SW480 (cell line): Measurements from ENCODE around the gene GID8.
"Not testable (repeated sequence)": the region's sequence is repeated elsewhere in the genome, so short reads cannot be mapped to it uniquely, and the experiment has no call there.

ENCODE experiments used
- DNase-seq: peaks from one replicate; pipeline ENCODE4 v3.0.0-alpha.2; 2016; ENCODE audit warnings: low spot score

GID8 gene

DNA sequence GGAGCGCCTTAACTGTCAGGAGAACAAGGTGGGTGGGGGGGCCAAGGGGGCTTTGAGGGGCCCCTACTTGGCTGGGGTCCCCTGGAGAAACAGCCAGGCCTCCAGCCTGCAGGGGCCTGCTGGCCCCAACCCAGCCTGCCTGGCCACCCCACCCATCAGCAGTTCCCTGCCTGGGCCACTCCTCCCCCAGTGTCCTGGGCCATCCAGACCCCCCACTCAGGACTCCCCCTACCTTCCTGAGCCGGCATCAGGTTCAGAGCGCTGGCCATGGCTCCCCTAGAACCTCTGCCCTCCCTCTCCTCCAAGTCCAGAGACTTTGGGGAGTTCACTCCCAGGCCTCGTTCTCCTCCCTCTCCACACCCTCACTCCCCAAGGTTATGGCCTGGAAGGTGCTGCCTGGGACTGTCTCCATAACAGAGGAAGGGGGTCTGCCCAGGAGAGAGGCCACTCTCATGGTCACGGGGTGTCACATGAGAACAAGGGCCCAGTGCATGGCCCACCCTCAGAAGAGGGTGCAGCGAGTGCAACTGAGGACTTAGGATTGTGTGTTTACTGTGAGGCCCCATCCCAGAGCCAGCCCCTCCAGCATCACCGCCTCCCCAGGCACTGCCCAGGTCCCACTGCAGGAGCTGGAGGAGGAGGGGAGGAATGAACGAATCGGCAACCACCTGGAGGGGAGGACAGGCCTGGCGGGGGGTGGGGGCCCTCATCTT, 20.6 kb downstream of the GID8 start:
- no peak for DNase-seq

DNA sequence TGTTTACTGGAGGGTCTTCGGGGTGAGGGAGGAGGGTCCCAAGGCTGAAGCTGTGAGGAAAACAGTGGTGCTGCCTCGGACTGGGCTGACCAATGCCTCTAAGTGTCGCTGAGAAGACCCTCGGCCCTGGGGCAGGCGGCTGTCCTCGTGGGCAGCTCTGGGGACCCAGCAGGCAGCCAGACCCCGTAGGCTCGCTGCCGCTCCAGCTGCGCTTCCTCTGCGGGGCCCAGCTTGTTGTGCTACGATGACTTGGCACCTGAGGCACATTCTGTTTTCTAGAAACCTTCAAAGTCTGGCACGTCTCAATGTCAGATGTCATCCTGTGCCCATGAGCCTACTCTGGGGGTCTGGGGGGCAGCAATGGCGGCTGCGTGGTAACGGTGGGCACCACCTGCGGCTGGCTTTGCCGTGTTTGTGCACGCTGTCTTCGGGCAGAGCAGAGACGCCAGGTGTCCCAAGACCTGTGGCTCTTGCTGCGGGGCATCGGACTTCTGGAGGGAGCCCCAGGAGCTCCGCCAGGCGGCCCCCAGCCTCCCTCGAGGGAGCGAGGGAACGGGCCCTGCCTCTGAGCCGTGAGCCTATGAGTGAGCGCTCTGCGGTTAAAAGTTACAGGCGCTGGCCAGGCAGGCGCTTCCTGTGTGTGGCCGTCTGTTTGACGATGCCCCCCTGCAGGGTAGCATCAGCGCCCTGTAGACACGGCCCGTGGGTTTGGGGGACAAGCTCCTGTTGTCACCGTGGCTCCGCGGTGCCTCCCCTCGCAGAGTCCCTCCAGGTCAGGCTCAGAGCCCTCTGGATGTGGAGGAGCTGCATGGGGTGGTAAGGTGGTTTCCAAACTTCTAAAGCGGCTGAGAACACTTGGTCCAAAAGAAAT, 21.4 kb downstream of the GID8 start:
- DNase-seq = no peak

DNA sequence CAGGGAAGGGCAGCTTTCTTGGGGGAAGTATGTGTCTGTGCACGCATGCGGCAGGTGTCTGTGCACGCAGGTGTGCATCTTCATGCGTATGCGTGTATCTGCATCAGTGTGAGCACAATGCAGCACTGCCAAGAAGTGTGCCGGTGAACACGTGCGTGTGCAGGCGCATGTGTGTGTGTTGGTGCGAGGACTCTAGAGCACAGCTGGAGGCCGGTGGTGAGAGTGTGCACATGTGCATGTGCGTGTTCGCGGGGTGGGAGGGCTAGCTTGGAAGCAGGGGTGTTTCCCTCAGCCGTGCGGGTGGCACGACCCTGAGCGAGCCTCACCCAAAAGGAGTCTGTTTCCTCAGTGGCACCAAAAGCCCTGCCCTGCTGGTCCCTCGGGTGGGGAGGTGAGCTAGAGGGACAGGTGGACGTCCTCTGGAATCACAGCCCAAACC, 22.1 kb downstream of the GID8 start:
- no peak for DNase-seq

DNA sequence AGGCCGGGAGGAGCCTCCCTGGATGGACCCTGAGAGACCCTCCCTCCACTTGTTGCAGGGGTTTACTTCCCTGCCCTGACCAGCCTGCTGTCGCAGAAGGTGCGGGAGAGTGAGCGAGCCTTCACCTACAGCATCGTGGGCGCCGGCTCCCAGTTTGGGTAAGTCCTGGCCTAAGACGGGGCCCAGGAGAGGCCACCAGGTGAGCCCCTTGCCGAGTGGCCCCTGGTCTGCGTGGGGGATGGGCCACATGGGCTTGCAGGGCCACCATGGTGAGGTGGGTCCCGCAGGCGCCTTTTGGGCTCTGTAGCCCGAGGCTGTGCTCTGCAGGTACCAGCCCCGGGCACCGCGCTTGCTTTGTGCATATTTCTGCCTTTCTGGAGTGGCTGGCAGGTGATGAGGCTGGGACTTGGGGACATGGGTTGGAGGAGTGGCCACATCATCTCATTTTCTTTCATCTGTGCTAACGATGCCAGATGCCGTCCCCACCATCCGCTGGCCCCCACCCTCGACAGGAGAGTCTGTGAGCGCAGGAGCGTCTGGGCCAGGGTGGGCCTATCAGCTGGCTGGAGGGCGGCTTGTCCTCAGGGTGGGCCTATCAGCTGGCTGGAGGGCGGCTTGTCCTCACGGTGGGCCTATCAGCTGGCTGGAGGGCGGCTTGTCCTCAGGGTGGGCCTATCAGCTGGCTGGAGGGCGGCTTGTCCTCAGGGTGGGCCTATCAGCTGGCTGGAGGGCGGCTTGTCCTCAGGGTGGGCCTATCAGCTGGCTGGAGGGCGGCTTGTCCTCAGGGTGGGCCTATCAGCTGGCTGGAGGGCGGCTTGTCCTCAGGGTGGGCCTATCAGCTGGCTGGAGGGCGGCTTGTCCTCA, 22.7 kb downstream of the GID8 start:
- DNase-seq = not testable (repeated sequence)

DNA sequence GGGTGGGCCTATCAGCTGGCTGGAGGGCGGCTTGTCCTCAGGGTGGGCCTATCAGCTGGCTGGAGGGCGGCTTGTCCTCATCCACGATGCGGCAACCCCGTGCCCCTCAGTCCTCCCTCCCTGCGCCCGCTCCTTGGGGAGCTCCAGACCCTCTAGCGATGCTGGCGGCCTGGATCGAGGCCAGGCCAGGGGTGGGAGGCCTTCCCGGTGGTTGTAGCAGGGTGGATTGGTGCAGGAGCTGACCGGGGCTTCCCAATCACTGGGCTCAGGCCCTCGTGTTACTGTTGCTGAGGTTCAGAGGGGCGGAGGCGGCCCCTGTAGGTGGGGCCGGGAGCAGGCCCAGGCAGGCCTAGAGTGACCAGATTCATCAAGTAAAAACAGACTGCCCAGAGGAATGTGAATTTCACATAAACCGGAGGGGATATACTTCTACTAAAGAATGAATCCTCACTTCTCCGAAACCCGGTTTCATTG, 23.4 kb downstream of the GID8 start:
- no peak for DNase-seq

DNA sequence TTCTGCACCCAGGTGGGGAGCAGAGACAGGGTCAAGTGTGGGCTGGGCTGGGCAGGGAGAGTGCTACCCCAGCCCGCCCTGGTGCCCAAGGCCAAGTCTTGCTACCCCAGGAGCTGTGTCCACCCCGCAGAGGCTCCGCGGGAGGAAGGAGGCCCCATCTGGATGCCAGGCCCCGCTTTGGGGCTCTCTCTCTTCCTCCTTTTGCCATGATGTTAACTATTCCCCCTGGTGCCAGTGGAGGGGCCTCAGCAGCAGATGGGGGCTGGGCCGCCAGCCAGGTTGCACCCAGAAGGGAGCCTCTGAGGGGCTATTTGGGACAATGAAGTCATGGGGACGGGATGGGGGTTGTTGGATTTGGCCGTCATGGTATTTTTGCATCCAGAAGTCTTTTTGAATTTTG, 23.9 kb downstream of the GID8 start:
- DNase-seq = no peak

DNA sequence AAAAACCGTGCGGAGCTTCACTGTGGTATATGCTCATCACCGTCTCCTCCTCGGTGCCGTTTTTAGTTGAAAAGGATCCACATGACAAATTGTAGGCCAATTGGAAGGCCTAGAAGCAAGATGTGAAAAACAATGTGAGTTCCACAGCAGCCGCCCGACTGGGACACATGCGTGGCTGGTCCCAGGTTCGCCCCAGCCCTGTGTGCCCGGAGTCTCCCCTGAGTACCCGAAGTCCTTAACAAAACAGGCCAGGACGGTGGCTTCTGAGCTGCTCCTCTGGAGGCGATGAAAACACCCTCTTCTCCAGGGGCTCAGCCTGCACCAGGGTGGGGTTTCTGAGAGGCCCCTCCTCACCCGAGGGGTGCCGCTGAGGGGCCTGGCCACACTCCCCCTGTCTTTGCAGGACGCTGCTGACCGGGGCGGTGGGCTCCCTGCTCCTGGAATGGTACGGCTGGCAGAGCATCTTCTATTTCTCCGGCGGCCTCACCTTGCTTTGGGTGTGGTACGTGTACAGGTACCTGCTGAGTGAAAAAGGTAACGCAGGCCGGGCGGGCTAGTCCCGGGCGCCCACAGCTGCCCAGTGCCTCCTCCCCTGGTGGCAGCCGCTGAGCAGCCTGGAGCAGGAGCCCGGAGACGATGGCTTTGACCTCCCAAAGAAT, 24.4 kb downstream of the GID8 start:
- DNase-seq = no peak

DNA sequence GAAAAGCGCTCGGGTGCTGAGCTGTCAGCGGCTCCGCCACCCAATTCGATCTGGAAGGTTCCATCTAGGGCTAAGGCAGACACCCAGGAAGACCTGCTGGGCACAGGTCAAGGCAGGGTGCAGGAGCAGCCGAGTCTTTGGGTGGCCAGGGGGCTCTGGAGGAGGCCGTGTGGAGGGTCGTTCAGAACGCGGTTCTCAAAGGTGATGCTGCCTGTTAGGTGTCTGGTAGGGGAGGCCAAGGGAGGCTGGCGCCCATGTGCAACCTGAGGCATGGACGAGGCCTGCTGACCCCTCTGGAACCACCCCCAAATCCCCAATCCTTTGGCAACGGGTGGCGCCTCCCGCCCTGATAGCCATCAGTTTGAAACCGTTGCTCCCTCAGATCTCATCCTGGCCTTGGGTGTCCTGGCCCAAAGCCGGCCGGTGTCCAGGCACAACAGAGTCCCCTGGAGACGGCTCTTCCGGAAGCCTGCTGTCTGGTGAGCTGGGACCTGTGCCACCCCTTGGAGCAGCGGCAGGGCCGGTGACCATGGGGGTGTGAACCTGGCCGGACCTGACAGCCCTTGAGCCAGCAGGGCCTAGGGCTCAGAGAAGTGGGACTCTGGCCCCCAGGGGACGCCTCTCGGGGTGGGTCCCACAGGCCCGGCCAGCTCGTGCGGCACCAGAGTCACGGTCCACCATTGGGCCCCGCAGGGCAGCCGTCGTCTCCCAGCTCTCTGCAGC, 25.1 kb downstream of the GID8 start:
- no peak for DNase-seq

DNA sequence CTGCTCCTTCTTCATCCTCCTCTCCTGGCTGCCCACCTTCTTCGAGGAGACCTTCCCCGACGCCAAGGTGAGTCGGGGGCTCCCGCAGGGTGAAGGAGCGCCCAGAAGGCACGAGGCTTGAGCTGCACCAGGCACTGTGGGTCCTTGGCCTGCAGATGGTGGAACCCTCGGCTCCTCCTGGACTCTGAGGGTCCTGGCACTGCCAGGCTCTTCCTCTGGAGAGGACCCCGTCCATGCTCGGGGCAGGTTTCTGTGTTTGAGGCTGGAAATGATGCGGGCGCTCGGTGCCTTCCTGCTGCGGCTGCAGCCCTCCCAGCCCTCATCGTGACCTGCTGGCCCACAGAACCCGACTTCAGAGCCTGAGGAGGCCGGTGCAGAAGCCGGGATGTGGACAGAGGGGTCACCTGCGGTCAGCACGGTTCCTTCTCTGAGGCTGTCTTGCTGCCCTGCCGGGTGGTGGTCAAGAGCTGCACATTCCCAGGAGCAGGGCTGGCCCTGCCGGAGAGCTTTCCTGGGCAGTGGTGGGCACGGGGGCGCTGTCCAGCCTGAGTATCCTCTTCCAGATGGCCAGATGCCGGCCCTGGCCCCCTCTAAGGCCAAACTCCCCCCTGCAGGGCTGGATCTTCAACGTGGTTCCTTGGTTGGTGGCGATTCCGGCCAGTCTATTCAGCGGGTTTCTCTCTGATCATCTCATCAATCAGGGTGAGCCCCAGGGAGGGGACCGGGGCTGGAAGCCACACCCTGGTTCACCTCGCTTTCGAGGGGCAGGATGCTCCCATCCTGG, 25.9 kb downstream of the GID8 start:
- DNase-seq = no peak

DNA sequence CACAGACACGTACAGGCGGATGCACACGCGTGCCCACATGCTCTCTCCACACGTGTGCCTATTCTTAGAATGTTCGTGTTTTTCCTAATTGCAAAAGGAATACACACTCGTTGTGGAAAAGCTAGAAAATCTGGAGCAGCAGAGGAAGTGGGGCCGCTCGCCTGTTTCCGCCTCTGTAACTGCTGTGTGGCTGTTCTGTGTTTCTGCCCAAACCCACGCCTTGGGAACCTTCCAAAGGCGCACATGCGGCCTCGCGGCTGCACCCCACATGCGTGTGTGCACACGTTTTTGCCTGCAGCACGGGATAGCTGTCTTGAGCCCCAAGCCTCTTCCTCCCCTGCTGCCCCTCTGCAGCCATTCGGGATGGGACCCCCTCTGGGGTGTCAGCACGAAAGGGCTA, 26.8 kb downstream of the GID8 start:
- DNase-seq = no peak

DNA sequence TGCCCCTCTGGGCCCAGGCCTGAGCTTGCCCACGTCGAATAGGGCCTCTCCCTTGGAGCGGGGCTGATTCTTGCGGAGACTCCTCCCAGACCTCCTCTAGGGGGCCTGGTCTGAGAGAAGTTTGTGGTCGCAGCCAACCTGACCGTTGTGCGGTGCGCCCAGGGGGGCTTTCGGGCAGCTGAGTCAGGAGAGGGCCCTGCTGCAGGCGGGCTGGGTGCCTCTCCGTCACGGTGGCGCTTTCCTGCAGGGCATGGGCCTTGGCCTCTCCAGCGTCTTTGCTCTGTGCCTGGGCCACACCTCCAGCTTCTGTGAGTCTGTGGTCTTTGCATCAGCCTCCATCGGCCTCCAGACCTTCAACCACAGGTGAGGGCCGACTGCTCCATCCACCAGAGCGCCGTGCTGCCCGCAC, 27.4 kb downstream of the GID8 start:
- no peak for DNase-seq

DNA sequence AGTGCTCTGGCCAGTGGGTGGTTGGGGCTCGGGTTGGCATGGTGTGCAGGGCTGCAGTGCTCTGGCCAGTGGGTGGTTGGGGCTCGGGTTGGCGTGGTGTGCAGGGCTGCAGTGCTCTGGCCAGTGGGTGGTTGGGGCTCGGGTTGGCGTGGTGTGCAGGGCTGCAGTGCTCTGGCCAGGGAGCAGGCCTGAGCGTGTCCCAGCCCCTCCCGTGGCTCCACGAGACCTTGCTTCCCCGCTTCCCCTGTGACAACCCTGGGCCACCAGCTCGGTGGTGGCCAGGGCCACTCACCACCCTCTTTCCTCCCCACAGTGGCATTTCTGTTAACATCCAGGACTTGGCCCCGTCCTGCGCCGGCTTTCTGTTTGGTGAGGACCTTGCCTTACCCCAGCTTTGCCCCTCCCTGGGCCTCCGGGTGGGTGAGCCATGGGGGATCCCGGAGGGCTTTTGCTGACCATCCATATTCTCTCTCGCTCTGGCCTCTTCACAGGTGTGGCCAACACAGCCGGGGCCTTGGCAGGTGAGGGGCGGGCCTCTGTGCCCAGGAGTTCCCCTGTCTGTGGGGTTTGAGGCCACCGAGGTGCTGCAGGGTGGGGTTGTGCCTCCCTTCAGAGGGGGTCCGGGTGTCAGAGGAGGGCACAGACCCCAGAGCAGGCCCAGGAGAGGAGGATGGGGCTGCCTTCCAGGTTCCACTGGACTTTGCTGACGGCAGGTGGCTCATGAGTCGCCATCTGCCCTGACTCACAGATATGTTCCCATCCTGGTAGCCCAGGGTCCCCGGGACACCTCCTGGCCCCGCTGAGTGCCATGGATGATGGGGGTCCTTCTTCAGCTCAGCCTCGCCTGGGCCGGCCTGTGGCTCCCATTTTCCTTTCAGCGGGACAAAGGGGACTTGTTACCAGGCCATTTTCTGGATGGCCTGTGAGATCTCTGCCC, 28.5 kb downstream of the GID8 start:
- DNase-seq = no peak

DNA sequence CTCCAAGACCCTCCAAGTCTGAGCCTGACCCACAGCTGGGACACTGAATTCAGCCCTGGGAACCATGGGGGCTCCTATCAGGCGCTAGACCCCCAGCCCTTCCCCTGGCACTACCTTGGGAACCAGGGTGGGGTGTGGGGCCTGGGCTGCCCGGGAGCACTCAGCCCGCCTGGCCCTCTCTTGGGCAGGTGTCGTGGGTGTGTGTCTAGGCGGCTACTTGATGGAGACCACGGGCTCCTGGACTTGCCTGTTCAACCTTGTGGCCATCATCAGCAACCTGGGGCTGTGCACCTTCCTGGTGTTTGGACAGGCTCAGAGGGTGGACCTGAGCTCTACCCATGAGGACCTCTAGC, 29.2 kb downstream of the GID8 start:
- DNase-seq = no peak

DNA sequence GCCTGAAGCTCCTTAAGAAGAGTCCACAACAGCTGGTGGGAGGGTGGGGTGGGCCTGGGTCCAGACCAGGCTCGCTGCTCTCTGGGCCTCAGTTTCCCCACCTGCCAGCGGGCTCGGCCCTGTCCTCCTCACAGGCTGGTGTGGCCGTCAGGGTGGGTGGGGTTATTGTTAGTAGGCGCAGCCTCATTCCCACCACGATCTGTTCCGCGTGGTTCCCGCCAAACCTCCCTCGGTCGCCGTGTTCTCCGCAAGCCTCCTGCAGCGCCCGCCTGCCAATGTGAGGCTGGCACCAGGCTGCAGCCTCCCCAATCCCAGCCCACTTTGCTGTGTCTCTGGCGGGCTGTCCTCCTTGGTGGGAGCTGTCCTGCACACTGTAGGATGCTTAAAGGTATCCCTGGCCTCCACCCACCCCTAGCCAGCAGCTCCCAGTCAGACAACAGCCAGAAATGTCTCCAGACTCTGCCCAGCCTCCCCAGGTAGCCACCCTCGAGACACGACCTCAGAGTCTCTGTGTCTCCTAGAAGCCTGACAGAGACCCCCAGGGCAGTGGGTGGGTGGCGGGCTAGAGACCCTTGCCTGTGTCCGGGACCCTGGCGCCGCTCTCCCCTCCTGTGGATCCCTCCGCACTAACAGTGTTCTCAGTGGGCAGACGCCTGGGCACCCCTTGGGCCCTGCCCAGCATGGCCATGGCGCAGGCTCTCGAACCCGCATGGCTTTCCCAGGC, 29.8 kb downstream of the GID8 start:
- no peak for DNase-seq

DNA sequence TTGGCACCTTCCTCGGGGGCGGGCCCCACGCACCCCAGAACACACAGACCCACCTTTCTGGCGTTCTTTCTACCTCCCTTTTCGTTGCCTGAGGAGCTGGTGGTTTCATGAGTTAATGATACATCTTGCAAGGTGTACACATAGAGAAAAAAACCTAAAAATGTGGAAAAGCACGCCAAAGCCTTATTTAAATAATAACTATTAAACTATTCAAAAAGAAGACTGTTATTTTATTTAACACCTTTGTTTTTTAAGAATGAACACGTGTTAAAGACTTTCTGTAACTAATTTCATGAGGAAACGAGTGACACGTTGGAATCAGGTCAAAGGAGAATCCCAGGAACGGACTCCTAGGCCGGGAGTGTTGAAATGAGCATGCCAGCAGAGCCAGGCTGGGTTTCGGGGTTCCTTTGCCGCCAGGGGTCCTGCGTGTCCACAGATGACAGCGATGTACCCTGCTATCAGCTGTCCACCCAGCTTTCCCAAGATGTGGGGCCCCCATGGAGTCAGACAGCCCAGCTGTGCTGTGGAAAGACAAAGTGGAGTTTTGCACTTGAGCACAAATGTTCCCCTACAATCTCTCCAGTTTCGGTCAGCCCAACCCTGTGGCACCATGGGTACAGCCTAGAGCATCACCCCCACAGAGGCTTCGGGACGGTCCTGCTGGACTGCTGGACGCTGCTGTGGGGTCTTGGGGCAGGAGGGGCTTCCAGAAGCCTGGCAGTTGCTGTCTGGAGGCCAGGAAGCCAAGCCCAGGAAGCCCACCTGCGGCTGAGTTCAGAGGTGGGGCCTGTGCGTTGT, 30.6 kb downstream of the GID8 start:
- DNase-seq = no peak

DNA sequence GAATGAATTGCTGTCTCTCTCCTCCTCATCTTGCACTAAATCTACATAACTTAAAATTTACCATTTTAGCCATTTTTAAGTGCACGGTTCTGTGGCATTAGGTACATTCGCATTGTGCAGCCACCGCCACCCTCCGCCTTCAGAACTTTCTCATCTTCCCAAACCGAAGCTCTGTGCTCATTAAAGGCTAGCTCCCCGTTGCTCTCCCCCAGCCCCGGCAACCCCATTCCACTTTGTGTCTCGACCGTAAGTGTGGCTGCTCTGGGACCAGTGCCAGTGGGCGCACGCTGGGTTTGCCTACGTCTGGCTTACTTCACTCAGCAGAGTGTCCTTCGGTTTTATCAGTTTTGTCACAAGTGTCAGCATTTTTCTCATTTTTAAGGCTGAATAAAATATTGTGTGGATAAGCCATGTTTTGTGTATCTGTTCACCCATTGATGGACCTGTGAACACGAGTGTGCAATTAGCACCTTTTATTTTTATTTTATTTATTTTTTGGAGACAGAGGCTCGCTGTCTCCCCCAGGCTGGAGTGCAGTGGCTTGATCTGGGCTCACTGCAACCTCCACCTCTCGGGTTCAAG, 31.3 kb downstream of the GID8 start:
- no peak for DNase-seq

DNA sequence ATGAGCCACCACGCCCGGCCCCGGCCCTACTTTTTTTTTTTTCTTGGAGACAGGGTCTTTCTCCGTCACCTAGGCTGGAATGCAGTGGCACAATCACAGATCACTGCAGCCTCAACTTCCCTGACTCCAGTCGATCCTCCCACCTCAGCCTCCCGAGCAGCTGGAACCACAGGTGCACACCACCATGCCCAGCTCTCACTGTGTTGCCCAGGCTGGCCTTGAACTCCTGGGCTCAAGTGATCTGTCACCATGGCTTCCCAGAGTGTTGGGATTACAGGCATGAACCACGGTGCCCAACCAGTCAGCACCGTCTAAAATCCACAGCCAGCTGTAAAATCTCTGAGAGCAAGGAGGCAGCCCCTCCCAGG, 32.0 kb downstream of the GID8 start:
- DNase-seq = no peak
